Ammon's horn (tissue), 1 donor: ENCODE measurements around the gene MAP3K7.
"Not testable (repeated sequence)": the region's sequence is repeated elsewhere in the genome, so short reads cannot be mapped to it uniquely, and the experiment has no call there.

Experiments
- DNase-seq: peaks from one replicate; pipeline ENCODE4 v3.0.0-alpha.2; 2016; ENCODE audit warnings: low spot score

MAP3K7 gene

GRCh38 chr6:90578894-90579549, 7.8 kb downstream of the MAP3K7 start:
- DNase-seq: no peak

- DNase-seq: no peak
Measured at GRCh38 chr6:90575267-90575666, 11.6 kb downstream of the MAP3K7 start.

GRCh38 chr6:90574610-90575009, 12.3 kb downstream of the MAP3K7 start:
- peak; percentile 8 for DNase-seq

GRCh38 chr6:90573624-90574023, 13.2 kb downstream of the MAP3K7 start:
- no peak for DNase-seq

GRCh38 chr6:90572856-90573255, 14.0 kb downstream of the MAP3K7 start:
- no peak for DNase-seq

GRCh38 chr6:90569223-90569622, 17.6 kb downstream of the MAP3K7 start:
- no peak for DNase-seq

- not testable (repeated sequence) for DNase-seq
Measured at GRCh38 chr6:90567682-90568081, 19.2 kb downstream of the MAP3K7 start.

- DNase-seq: not testable (repeated sequence)
Measured at GRCh38 chr6:90562341-90562740, 24.5 kb downstream of the MAP3K7 start.

- DNase-seq: peak; percentile 48
Measured at GRCh38 chr6:90559931-90560330, 26.9 kb downstream of the MAP3K7 start.

GRCh38 chr6:90557006-90557405, 29.9 kb downstream of the MAP3K7 start:
- DNase-seq: no peak

GRCh38 chr6:90547991-90548390, 38.9 kb downstream of the MAP3K7 start:
- no peak for DNase-seq

GRCh38 chr6:90547079-90547478, 39.8 kb downstream of the MAP3K7 start:
- no peak for DNase-seq

- DNase-seq: no peak
Measured at GRCh38 chr6:90545448-90545847, 41.4 kb downstream of the MAP3K7 start.

GRCh38 chr6:90544741-90545140, 42.1 kb downstream of the MAP3K7 start:
- no peak for DNase-seq

- DNase-seq: no peak
Measured at GRCh38 chr6:90544081-90544480, 42.8 kb downstream of the MAP3K7 start.

GRCh38 chr6:90541221-90541620, 45.7 kb downstream of the MAP3K7 start:
- DNase-seq: no peak

GRCh38 chr6:90538278-90539046, 48.4 kb downstream of the MAP3K7 start:
- no peak for DNase-seq

GRCh38 chr6:90537723-90538258, 49.1 kb downstream of the MAP3K7 start:
- peak; percentile 52 for DNase-seq

GRCh38 chr6:90537027-90537426, 49.8 kb downstream of the MAP3K7 start:
- DNase-seq: no peak

GRCh38 chr6:90536520-90536919, 50.4 kb downstream of the MAP3K7 start:
- DNase-seq: no peak

- no peak for DNase-seq
Measured at GRCh38 chr6:90534337-90535025, 52.4 kb downstream of the MAP3K7 start.

- DNase-seq: no peak
Measured at GRCh38 chr6:90533615-90534336, 53.1 kb downstream of the MAP3K7 start.
